ENCODE measurements around the gene CHD9.

CHD9 gene

GRCh38 chr16:53341792-53342191 is 287.0 kb downstream of the CHD9 start:
- DNase-seq (ENCODE audit: low read depth), result no peak
- TF ChIP-seq CTCF (IDR thresholded peaks at IDR 0.05; ENCODE audit: control insufficient read depth, extremely low read depth, insufficient read depth), result no peak
- H3K4me3 ChIP-seq (ENCODE audit: low read depth, low read length), result no peak overlapping the region

- no peak overlapping the region for H3K4me3 ChIP-seq (ENCODE audit: low read depth, low read length)
- no peak for TF ChIP-seq CTCF (IDR thresholded peaks at IDR 0.05; ENCODE audit: control insufficient read depth, extremely low read depth, insufficient read depth)
- DNase-seq (ENCODE audit: low read depth), result no peak
These were observed 300.3 kb downstream of the CHD9 start for GRCh38 chr16:53355064-53355463.

GRCh38 chr16:53356478-53357207 is 301.9 kb downstream of the CHD9 start:
- no peak for TF ChIP-seq CTCF (IDR thresholded peaks at IDR 0.05; ENCODE audit: control insufficient read depth, extremely low read depth, insufficient read depth)
- no peak for DNase-seq (ENCODE audit: low read depth)
- H3K4me3 ChIP-seq (ENCODE audit: low read depth, low read length), result no peak overlapping the region

GRCh38 chr16:53357208-53357586 is 302.4 kb downstream of the CHD9 start:
- DNase-seq (ENCODE audit: low read depth), result no peak
- H3K4me3 ChIP-seq (ENCODE audit: low read depth, low read length), result no peak overlapping the region
- no peak for TF ChIP-seq CTCF (IDR thresholded peaks at IDR 0.05; ENCODE audit: control insufficient read depth, extremely low read depth, insufficient read depth)

- no peak for DNase-seq (ENCODE audit: low read depth)
- TF ChIP-seq CTCF (IDR thresholded peaks at IDR 0.05; ENCODE audit: control insufficient read depth, extremely low read depth, insufficient read depth), result no peak
- H3K4me3 ChIP-seq (ENCODE audit: low read depth, low read length), result no peak overlapping the region
These were observed 303.2 kb downstream of the CHD9 start for GRCh38 chr16:53357955-53358354.

GRCh38 chr16:53358884-53359283 is 304.1 kb downstream of the CHD9 start:
- no peak overlapping the region for H3K4me3 ChIP-seq (ENCODE audit: low read depth, low read length)

More at GRCh38 chr16:53358884-53359283, 304.1 kb downstream of the CHD9 start:
- TF ChIP-seq CTCF (IDR thresholded peaks at IDR 0.05; ENCODE audit: control insufficient read depth, extremely low read depth, insufficient read depth), result no peak
- DNase-seq (ENCODE audit: low read depth), result no peak
